ENCODE results near the gene PCSK5.

Gene PCSK5

DNA sequence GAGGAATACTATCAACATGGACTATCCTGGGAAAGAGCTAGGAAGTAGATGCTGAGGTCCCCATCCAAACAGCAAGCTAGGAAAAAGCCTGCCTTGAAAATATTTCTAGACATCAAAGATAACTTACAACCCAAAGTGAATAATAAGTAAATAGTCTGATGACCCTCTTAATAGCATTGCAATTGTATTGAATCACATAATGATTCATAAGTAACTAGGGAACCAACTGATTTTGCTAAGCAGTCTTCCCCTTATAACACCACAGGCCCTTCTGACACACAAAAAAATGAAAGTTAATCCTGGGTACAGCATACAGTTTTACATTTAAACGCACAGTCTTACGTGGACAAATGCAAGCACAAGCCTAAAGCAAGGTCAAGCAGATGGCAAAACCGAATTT lies 304.4 kb downstream of the PCSK5 start:
- no peak for DNase-seq

DNA sequence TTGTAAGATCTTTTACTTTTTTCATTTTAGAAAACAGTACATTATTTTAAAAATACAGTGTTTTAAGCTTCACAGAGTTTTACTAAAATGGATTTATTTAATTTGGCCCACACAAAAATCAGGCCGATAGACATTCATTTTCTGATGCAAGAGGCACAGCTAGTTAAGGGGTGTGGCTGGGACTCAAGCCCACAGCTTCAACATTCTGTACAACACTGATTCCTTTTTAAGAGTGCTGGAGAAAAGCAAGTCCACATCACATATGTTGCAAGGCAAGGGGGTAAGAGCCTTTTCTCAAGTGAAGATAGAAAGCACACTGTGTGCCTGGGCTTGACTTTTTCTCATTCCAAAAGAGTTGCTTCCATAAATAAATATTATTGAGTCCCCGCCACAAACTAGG lies 307.9 kb downstream of the PCSK5 start:
- no peak for DNase-seq

- no peak for DNase-seq
Observed at GRCh38 chr9:76200315-76200714, 309.8 kb downstream of the PCSK5 start.

GRCh38 chr9:76200745-76201144 lies 310.3 kb downstream of the PCSK5 start:
- peak; percentile 7 for DNase-seq

- no peak for DNase-seq
Observed at GRCh38 chr9:76203373-76203772, 312.9 kb downstream of the PCSK5 start.

DNA sequence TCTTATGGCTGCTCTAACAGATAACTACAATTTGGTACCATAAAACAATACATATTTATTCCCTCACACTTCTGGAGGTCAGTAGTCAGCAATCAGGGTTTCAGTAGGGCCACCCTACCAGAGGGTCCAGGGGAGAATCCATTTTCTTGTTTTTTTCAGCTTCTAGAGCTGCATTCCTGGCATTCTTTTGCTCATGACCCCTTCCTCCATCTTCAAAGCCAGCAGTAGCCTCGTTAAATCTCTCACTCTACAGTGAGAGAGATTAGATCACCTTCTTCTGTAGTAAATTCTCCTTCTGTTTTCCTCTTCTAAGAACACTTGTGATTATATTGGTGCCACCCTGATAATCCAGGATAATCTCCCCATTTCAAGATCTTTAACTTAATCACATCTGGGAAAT lies 316.3 kb downstream of the PCSK5 start:
- no peak for DNase-seq

DNA sequence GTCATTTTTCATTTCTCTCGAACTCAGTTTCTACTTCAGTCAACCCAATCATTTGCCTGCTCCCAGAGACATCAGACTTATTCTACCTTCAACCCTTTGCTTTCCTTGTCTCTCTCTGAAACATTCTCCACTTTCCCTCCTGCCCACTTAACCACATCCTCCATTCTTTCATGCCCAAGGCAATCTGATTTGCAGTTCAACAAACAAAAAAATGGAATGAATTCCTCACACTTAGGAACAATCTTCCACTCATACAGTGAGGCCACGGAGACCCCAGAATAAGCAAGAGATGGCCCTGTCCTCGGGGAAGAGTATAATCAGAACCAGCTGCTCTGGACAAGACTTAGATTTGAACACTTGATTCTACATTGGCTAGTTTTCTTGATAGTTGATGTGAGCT lies 323.3 kb downstream of the PCSK5 start:
- no peak for DNase-seq

DNA sequence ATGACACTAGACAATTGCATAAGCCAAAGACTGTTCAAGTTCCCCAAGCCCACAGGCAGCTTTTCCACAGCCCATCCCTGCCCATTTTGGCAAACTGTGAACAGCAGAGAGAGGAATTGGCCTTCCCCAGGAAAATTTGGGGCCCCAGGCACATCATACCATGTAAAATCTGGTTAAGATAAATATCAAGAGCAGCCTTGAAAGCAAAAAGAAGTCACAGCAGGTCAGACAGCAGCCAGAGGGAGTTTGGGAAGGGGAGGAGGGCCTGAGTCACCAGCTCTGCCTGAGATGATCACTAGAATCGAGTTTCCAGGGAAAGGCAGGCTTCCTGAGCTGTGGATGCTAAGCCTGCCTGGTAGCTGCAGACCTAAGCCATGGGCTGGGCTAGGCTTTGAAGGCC lies 324.6 kb downstream of the PCSK5 start:
- DNase-seq = no peak

DNA sequence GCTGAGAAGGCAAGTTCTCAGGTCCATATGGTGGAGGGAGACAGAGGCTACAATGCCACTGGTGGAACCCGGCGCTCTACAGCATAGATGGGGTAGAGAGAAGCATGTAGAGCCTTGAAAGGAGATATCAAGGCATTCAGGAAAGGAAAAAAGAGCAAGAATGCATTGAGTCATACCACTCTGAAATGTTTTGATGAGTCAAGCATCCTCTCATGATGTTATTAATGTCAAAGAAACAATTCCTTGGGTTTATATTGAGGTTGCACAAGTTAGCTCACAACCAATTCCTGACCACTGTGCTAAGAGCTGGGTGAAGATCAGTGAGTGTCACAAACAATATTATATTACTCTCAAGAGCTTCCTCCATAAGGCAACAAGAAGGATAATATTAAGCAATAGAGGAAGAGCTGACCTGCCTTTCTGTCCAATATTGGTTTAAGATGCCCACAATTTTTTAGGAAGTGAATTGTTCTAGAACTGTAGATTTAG lies 325.7 kb downstream of the PCSK5 start:
- no peak for DNase-seq

- no peak for DNase-seq
Observed at GRCh38 chr9:76218117-76218885, 327.8 kb downstream of the PCSK5 start.

- peak; percentile 19 for DNase-seq
Observed at GRCh38 chr9:76218886-76219445, 328.5 kb downstream of the PCSK5 start.

- DNase-seq = peak; percentile 16
Observed at GRCh38 chr9:76219560-76220151, 329.2 kb downstream of the PCSK5 start.

GRCh38 chr9:76221423-76221822 lies 330.9 kb downstream of the PCSK5 start:
- no peak for DNase-seq

DNA sequence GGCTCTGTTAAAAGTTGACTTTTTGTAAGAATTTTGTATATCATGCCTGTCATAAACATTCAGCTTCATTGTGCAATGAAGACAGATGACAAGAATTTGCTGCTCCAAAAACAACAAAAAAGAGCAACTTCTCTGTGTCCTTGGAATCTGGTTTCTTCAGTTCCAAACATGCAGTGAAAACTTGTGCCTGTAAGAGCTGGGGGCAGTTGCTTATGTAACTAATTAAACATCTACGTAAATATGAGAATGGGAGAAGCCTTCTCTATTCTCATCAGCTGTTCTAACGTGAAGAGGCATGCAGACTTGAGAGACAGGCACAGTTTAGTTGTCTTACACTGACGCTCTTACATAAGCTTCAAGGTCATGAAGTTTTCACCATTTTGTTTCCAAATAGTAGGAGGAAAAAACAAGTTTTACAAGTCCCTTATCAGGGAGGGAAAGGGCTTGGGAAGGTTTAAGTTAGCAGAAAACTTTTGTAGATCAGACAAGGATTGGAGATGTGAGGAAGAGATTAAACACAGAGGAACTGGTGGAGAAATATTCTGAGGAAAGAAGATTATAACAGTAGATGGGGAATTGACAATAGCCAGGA lies 333.4 kb downstream of the PCSK5 start:
- no peak for DNase-seq

- no peak for DNase-seq
Observed at GRCh38 chr9:76227156-76227555, 336.7 kb downstream of the PCSK5 start.

GRCh38 chr9:76231001-76231400 lies 340.5 kb downstream of the PCSK5 start:
- DNase-seq = no peak

DNA sequence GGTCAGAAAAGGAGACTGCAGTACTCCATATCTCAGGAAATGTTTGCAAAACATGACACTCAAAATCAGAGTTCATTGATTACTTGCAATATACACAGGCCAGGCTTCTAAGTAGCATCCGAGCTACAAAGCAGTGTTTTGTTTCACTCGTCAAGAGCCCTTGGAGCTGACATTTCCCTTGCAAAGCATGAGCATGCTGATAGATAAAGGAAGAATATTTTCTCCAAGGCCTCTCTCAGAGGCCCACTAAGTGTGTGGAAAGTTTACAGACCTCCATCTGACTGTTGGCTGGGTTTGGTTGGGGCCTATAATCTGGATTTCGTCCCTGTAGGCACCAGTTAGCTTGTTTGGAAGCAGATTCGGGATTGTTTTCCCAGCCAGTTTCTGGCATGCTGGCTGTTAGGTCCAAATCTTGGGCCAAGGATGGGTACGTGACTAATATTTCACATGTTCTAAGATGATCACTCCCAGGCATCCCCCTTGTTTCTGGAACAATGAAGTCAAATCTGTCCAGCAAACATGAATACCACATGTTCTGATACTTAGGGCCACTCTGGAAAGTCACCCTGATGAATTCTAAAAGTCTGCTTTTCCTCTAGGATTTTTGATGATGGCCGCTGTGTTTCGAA lies 342.5 kb downstream of the PCSK5 start:
- DNase-seq = no peak

DNA sequence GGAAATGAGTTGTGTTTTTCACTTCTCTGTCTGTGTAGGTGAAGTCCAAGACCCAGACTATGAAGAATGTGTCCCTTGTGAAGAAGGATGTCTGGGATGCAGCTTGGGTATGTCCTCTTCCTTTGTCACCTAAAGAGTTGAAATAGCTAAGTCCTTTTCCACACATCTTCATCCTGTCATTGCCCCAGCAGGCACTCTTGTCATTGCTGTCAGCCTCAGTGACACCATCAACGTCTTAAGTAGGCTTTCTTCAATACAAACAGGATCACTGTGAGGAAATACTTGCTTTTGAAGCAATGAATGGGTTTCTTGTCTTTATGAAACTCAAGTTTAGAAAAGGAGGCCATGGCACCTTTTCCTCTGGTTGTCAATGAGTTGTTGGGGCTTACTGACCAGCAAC lies 350.1 kb downstream of the PCSK5 start:
- DNase-seq = no peak

DNA sequence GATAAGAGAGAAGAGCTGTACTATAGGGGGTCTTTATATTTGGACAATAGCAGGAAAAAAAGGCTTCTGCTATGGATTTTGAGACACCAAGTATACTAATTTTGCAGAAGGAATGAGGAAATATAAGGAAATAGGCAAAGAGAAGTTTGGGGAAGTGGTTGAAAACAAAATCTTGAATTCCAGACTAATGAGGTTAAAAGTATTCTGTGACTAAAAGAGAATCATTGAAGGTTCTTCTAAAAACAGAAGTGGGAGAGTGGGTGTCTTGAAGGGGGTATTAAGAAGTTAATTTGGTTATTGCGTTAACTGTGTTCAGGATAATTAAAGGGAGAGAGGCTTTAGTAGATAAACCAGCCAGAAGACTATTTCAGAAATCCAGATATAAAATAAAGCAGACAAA lies 355.0 kb downstream of the PCSK5 start:
- DNase-seq = no peak

GRCh38 chr9:76246680-76247079 lies 356.2 kb downstream of the PCSK5 start:
- no peak for DNase-seq

- DNase-seq = no peak
Observed at GRCh38 chr9:76247426-76247825, 357.0 kb downstream of the PCSK5 start.

DNA sequence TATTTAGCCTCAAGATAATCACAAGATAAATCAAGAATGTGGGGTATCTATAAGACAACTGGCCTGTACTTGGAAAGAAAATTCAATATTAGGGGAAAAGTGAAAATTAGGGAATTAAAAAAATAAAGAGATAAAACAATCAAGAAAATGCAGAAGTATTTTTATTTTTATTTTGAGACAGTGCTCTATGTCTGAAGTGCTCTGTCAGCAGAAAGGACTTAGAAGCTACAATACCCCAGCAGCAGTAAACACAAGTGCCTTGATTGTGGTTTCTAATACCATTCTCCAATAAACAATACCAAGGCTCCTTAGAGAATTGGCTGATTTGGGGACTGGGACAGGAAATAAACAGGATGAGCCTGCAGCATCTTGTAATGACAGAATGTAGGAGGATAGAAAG lies 358.8 kb downstream of the PCSK5 start:
- DNase-seq = no peak

Data from right kidney (tissue), 1 donor.